ENCODE measurements around the gene DEPP1. TPM values are rescaled to one million over a fixed set of nuclear protein-coding genes. Genes with fewer than 3 reads are reported as not detected.

The DEPP1 gene
- total and polyA plus RNA-seq, 2 donors (not counting 3 experiments of a cell fraction or from before 2014, with no cell fraction given) = 364 to 951 TPM

- Histone ChIP-seq H2AFZ (ENCODE audit: low read depth, low read length) (no peak overlapping the region), H4K20me1 (replicated peaks; ENCODE audit: control insufficient read depth, extremely low read depth, insufficient read depth, low read length) (no peaks in the 10 kb centered on the region), H3K27me3 (ENCODE audit: control insufficient read depth in 2 of 2, insufficient read depth in 2 of 2, low read length in 2 of 2) (no peaks in the 10 kb centered on the region), H3K36me3 (ENCODE audit: control insufficient read depth in 2 of 2, extremely low read depth in 1 of 2, insufficient read depth in 2 of 2, low read length in 2 of 2) (no peaks in the 10 kb centered on the region), H3K9ac (replicated peaks; ENCODE audit: extremely low read depth, insufficient read depth, low read length) (peak overlapping the region; percentile 53), H3K4me2 (ENCODE audit: insufficient read depth, low read length) (no peak overlapping the region), H3K79me2 (ENCODE audit: control insufficient read depth, insufficient read depth, low read length) (no peaks in the 10 kb centered on the region), H3K4me3 (replicated peaks in 1 of 3; ENCODE audit: insufficient read depth in 1 of 3, low read depth in 1 of 3, low read length in 3 of 3) (no peak overlapping the region), H3K27ac (ENCODE audit: insufficient read depth, low read depth, low read length) (peak overlapping the region; percentile 73), H3K9me3 (replicated peaks; ENCODE audit: control insufficient read depth, insufficient read depth, low read length) (no peaks in the 10 kb centered on the region), H3K4me1 (ENCODE audit: control insufficient read depth, extremely low read depth, insufficient read depth, low read length) (peaks cover 26% of the 10 kb centered on the region), H3K9me1 (replicated peaks; ENCODE audit: control insufficient read depth, extremely low read depth, insufficient read depth, low read length) (no peaks in the 10 kb centered on the region)
- BruUV-seq (replicated peaks) = TSS peak; percentile 41
- ChIA-PET POLR2A (interaction anchor here (0.6 to 2.8 kb wide), 4 partner anchors 14 to 1588 kb away, joined by 3 to 48 read pairs (median 15); partner anchors contain the start of gene DEPP1), CTCF (interaction anchor here (1.8 to 2.9 kb wide), 5 partner anchors 14 to 63 kb away, joined by 7 to 17 read pairs (median 8); partner anchors contain the start of gene DEPP1)
- intact Hi-C loops (cut with micrococcal nuclease) (no loop called here), dilution Hi-C loops (cut with MboI; ENCODE audit: extremely low pct_ligation_motif_present, low sequenced_read_pairs) (no loop called here)
- TF ChIP-seq GATA2 (IDR thresholded peaks at IDR 0.05; ENCODE audit: insufficient read depth, insufficient read length, low read depth, low read length) (no peak), EZH2 (IDR thresholded peaks at IDR 0.05; ENCODE audit: borderline replicate concordance, low read depth, low read length, severe bottlenecking) (no peak), MAX (IDR thresholded peaks at IDR 0.05; ENCODE audit: insufficient read depth, insufficient read length) (no peak), MYC (IDR thresholded peaks at IDR 0.05; ENCODE audit: low read depth, low read length) (no peak), JUN (IDR thresholded peaks at IDR 0.05; ENCODE audit: borderline replicate concordance, insufficient read depth, insufficient read length, low read depth) (no peak), POLR2AphosphoS5 (IDR thresholded peaks at IDR 0.05; ENCODE audit: insufficient read depth, low read depth, low read length) (no peak), FOS (IDR thresholded peaks at IDR 0.05; ENCODE audit: borderline replicate concordance, insufficient read depth, low read length) (no peak), POLR2A (IDR thresholded peaks at IDR 0.05; ENCODE audit: low read depth, low read length) (no peak), CTCF (IDR thresholded peaks at IDR 0.05; ENCODE audit: extremely low read depth in 1 of 2, insufficient read depth in 1 of 2, low read depth in 1 of 2, low read length in 2 of 2) (no peak)
- DNase-seq (ENCODE audit: low read depth, low spot score) = no peak
- FAIRE-seq = no peak
Observed at GRCh38 chr10:44995581-44995913, 16.9 kb upstream of the DEPP1 start.
